COLO668 (cell line): ENCODE data around the gene CRB1.

Source experiments
- DNase-seq: peaks from one replicate; lab custom pipeline; 2025; ENCODE audit not compliant: unreplicated experiment; lab: John Stamatoyannopoulos, UW

Gene CRB1

DNA sequence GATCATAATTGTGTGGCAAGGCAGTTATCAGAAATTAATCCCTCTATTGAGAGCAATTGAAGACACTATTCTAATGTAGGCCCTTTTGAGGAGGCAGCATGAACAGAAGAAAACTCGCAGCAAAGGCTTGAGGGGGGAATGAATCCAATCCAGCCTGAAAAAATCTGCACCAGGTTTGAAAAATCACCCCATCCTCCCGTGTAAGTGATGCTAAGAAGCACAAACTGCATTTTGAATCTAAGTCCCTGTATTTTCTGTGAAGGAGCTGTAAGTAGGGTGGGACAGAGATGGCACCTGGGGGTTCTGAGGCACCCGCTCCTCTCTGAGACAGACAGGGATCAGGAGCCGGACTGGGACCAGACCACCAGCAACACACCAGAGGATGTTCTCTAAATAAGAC, at the start of gene CRB1:
CRB1 (plus strand) TSS at position 241 of the 400 bp plus-strand sequence. CDS start 161 bp downstream, outside the sequence.
- no peak for DNase-seq

DNA sequence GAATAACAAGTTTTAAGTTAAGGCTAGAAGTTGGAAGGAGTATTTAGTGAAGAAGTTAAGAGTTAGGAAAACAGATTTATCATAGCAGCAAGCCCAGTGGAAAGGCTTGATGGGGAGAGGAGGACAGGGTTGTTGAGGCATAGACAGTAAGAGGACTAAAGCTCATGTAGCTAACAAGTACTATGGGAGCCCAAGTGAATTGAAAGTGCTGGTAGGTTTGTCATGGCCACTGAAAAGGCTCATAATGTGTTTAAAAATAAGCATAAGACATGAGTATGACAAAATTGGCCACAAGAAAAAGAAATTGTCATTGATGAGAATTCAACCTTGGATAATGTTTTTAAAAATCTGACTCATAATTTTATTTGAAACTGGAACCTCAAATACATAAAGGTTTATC, 49.2 kb upstream of the CRB1 start:
- no peak for DNase-seq

DNA sequence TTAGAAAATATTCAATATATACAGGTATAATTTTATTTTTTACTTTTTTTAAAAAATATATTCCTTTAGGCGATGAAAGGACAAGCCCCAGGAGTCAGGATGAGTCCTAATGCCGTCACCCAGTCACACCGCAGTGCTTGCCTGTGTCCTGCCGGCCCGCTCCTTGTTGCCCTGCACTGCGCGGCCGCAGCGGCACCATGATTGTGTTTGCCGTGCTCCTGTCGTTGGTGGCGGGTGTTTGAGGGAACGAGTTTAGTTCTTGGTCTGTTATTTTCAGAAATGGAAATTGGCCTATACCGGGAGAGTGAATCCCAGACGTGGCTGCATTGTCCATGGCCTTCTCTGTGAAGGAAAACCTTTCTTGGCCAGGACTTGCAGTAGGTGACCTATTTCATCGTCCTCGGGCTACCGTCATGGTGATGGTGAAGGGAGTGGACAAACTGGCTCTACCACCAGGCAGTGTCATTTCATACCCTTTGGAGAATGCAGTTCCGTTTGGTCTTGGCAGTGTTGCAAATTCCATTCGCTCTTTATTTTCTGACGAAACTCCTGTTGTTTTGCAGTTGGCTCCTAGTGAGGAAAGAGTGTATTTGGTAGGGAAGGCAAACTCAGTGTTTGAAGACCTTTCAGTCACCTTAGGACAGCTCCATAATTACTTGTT, 45.9 kb upstream of the CRB1 start:
- no peak for DNase-seq

DNA sequence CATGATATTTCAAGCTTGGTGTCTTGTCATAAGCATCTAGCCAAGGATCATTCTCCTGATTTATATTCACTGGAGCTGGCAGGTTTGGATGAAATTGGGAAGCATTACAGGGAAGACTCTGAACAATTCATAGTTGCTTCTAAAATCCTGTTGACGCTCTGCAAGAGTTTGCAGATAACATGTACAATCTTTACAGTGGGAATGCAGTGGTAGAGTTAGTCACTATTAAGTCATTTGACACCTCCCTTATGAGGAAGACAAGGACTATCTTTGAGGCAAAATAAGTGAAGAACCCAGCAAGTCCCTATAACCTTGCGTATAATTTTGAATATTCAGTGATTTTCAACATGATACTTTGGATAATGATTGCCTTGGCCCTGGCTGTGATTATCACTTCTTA, 45.3 kb upstream of the CRB1 start:
- no peak for DNase-seq

DNA sequence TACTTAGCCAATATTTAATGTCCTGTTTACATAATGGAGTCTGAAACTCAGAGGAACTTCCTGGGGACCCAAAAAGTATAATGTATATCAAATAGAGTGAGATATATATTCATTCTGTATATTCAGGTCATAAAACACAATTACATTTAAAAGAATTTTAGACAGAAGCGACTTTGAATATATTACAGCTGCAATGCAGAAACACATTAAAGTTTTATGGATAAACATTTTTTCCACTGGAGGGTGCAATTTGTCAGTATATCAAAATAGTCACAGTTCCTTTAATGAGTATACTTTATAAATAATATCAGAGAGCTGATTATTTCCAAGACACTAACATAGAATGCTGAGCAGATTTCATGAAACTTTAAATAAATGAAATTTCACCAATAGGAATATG, 43.9 kb upstream of the CRB1 start:
- DNase-seq, result no peak

DNA sequence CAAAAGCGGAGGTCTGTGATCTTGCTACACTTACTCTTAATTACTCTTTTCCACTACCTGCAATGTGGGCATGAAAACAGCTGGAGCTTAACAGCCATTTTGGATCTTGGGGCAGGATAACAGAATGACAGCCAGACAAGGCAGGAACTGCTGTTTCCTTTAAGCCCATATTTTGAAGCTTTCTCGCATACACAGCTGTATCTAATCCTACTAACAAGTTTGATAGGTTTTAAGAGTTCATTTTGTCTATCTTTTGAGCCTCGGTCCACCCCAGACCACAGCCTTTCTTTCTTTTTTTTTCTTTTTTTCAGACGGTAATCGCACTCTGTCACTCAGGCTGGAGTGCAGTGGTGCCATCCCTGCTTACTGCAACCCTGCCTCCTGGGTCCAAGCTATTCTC, 42.4 kb upstream of the CRB1 start:
- DNase-seq, result no peak

DNA sequence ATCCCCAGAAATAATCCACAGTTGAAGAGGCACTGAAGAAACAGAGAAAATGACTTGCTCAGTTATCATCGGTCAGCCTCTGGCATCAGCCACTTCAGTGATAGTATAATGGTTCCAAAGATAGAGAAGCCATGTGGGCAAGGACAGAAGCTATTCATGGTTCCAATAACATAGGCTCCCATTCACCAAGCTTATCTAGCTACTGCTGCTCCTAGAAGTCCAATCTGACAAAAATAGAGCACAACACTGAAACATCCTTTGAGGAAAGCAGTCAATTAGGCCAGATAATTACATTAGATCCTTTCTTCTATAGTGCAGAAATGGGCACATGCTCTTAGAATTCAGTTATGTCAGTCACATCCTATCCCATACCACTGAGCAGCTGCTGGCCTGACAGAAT, 33.5 kb upstream of the CRB1 start:
- DNase-seq, result no peak

DNA sequence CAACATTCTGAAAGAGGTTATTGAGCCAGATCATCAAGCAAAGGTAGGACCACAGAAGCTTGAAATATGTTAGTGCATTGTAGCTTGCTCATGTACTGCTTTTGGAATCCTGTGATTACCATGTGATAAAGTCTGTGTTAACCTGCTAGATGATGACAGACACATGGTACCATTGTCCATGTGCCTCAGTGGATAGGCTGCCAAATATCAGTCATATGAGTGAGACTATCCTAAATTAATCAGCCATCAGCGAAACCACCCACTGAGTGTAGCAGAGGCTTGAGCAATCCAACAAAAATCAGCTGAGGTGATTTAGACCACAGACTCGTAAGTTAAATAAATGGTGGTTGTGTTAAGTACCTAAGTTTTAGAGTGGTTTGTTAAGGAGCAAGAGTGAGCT, 32.7 kb upstream of the CRB1 start:
- no peak for DNase-seq

DNA sequence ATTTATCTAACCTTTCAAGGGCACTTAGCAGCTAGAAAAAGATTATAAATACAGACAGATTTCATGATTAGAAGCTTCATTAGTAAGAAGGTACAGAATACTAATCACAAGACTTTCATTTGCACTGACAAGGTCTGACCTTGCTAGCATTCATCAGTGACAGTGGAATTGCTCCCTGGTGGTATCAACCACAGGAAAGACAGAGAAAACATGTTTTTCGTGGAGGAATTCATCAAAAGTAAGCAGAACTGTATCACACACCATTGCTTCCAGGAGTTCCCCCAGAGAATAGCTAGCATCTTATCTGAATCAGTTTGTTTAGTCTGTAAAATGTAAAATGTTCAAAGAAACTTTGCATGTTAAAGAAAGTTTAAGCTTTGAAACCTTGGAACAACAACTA, 20.6 kb upstream of the CRB1 start:
- no peak for DNase-seq

DNA sequence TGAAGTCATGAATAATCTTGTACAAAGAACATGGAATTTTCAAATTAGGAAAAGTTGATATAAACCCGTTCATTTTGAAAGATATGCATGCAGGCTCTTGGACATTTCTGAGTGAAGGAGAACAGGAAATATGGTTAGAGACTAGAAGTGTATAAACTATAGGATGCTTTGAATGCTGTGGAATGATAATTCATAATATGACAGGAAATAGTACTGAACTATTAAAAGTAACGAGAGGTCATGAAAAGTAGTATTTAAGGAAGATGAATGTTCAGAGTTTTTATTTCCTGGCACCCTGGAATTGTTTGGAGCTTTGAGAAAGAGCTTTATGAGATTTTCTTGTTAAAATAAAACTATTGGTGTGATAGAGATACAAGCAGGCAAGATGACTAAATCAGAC, 18.7 kb upstream of the CRB1 start:
- DNase-seq, result no peak

DNA sequence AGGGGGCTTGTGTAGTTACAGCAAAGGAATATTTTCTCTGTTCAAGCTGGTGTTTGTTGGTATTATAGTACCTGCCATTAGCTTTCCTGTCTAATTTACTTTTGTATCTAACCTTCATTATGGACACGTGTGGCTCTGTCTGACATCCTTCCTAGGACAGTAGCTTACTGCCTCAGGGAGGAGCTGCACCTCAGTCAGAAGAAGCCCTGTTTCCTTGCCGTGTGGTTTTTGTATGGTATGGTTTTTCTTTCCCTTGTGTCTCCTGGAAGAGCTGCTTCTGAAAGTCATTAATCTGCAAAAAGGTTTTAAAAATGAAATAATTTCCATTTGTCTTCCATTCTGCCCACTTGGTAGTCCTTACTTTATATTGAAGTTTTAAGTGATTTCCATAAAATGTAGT, 17.4 kb upstream of the CRB1 start:
- DNase-seq, result no peak

DNA sequence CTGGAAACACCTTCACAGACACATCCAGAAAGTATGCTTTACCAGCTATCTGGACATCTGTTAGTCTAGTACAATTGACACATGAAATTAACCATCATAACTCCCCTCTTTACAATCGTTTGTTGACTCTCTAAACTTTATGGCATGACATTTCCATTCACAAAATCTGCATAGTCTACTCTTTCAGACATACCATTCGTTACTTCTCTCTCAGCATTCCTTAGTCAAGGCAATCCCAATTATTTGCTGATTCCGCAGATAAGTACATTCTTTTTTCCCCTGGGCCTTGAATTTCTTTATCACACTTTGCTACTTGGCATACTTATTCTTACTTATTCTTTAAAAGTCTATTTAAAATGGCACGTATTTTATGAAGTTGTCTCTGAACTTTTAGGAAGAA, 15.1 kb upstream of the CRB1 start:
- no peak for DNase-seq

DNA sequence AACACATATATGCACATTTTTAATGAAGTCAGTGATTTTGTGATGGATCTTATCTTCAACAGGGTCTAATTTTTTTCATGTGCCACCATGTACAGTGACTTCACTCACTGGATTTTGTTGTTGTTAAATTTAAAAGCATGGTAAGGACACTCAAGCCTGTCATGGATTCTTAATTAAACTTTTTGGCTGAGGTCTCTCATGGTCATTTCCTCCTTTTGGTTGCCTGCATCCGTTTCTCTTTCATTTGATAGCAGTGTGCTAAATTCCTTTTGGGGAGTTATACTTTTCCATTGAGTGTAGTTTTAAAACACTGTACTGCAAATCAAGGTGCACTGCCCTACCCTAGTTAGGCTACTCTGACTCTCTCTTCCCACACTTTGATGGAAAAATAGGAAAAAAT, 13.2 kb upstream of the CRB1 start:
- DNase-seq, result no peak

DNA sequence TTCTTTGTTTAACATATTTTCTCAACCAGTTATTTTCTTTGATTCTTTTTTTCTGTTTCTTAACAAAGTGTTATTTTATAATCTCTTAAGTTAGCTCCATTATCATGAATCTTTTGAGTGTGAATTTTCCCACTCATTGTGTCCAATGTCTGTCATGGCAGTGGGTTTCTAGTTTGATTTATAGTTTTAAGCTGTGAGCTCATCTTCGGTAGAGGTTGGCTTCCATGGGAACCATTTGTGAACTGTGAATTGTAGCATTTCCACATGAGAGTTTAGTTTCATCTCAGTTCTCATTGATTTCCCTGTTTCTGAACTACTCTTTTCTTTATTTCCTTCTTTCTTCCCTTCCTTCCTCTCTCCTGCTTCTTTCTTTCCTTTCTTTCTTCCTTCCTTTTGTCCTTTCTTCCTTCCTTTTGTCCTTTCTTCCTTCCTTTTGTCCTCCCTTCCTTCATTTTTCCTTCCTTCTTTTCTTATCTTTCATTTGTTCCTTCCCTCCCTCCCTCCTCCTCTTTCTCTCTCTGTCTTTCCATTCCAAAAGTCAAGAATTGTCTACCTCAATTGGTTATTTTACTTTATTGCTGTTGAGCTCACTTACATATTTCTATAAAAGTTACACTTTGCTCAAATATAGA, 3.0 kb upstream of the CRB1 start:
- DNase-seq, result no peak

DNA sequence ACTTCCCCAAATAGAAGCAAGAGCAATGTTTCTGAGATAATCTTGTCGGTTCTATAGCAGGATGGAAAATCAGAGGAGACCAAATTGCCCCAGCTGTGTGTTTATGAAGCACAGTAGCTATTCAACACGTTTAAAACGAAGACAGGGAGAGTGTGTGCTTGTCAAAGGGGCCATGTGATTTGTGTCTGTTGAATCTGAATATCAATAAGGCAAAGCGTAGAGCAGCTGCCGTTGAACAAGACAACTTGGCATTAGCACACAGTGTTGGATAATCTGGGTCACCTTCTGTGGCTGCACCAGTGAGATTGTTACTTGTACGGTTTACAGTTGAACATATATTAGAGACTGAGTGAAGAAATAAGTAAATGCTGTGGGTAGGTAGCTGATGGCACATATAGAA, 1.0 kb downstream of the CRB1 start:
- peak; percentile 26 for DNase-seq

DNA sequence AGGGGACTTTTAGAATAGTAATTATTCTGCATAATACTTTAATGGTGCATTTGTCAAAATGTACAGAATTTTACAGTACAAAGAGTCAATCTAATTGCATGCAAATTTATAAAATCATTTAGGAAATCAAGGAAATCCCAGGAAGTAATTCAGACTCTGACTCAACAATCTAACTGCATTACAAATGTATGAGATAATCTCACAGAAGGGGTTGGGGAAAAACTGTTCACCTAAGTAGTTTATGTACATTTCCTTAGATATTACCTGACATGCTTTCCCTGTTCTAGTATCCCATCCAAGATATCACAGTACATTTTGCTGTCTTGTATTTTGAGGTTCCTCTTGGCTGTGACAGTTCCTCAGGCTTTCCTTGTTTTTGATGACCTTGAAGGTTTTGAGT, 4.7 kb downstream of the CRB1 start:
- DNase-seq, result no peak

DNA sequence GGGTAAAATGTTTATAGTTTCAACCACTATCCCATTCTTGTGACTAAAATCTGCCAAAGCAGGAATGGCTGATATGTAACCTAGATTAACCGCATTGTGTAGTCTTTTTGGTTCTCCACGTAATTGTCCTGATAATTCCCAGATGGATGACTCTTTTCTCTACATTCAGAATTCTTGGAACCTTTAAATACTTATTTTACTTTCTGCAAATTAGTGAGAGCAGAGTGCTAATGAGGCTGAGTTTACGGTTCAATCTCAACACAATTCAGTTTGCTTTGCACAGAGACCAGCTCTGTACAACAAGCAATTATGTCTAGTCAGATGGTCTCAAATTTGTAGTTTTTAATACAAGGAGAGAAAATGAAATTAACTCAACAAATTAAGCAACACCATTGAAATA, 9.1 kb downstream of the CRB1 start:
- DNase-seq, result no peak

DNA sequence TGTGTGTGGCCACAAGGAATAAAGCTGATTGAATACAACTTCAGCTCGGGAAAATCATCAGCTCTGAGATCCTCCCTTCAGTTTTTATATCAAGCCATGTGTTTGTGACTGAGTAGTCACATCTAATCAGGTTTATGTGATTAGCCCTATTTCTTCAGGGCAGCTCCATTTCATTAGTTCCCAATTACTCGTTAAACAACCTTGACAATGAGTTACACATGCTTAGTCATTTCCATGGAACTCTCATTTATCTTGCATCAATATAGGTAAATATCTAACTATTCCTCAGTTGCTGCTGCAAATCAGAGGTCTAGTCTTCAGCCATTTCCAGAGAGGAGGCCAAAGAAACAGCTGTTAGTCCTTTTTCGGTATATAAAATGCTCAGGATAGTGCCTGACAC, 16.3 kb downstream of the CRB1 start:
- no peak for DNase-seq

DNA sequence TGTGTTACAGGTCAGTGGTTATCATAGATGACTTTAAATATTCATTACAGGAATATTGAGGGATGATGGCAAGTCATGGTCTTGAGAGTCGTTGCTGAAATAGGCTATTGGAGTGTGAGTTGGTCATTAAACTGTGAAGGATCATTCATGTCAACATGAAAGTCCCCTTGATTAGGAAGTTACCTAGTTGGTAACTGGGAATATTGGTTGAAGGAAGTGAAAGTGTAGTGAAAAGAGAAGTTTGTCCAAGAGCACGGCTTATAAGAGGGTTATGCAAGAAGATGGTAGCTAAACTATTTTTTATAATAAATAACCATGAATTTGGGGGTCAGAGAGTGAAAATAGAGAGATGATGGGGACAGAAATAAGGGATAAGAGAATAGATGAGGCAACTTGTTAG, 16.9 kb downstream of the CRB1 start:
- no peak for DNase-seq

DNA sequence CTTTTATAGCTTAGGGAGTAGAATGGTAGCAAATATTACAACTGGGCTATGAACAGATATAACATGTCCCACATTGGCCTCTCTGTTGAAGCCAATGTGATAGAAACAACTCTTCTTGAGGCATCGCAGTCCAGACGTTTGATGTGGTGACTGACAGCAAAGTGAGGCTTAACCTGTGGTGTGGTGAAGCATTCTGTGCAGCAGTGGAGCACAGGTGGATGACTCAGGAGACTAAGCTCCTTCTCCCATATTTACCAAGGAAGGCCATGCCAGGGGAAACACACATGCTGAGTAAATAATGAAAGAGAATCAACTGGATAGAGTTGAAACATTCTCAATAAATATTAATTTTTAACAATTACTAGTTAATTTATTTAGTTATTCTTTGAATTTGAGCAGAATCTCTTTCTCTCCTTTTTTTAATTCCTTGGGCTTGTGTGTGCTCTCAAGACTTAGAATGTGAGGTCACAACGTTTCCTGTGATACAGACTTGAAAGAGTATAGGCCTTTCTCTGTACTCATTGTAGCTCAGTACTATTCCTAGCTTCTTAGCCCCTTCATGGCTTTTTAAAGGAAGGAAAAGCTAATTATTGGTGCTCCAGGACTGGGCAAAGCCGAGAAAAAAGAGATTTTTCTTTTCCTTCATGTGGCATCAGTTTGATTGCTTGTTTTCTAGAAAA, 17.6 kb downstream of the CRB1 start:
- DNase-seq, result no peak

DNA sequence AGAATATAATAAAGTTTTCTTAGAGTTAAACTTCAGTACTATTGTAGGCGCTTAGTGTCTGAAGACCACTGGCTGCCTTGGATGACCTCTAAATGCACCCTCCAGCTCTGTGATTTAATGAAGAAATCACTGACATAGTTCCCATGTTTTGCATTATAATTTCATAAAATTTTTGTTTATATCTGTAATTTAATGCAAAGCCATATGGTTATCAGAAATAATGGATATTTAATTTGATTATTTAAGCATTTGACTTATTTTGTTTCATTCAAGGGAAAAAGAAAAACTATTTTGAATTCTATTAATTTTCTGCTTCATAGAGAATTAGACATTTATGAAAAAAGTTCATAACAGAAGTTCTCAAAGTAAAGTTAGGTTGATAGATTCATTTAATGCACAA, 18.6 kb downstream of the CRB1 start:
- no peak for DNase-seq

DNA sequence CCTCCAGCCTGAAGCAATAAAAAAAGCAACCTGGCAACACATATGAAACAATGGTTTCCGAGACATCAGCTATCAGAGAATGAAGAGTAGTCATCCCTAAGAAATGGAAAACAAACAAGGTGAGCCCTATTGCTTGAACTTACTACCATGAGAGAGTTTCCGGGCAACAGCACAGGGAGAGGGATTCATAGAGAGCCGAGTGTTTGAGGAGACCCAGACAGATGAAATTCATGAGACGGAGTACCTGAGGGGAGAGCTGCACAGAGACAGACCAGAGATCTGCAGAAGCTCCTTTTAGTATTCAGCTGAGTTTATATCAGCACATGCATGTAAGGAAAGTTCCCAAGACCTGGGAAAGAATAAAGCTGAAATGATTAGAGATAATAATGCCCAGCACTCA, 19.8 kb downstream of the CRB1 start:
- no peak for DNase-seq

DNA sequence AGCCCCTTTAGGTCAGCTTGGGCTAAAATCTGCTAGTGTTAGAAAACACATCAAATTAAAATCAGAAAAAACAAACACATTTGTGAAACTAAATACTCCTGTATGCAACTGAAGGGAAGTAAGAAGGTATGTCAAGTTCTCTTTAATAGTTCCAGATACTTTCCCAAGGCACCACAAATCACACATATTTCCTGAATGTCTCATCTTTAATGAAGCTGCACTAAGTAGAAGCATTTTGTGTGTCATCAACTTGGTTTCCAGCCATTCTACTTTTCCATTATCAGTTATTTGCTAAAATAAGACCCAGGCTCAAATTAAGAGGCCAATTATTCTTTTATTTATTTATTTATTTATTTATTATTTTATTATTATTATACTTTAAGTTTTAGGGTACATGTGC, 34.7 kb downstream of the CRB1 start:
- DNase-seq, result no peak
